Activated CD4-positive, alpha-beta memory T cell treated with anti-CD3 and anti-CD28 coated beads, Interleukin-2, amount 10 ng/mL, durations not matched to agents 7 days and 5 days (primary cell): Measurements from ENCODE around the gene SYT15. TPM values are rescaled to one million over a fixed set of nuclear protein-coding genes. Genes with fewer than 3 reads are reported as not detected.
"Not testable (repeated sequence)": the region's sequence is repeated elsewhere in the genome, so short reads cannot be mapped to it uniquely, and the experiment has no call there.

Experiments
- CTCF ChIA-PET: fragments of 350-600 bp; sonication (Branson Sonifier 250); formaldehyde crosslinking; loops from one replicate; lab custom pipeline; 2021; ENCODE audit warnings: antibody characterized with exemption, inconsistent platforms; lab: Charles Lee
- POLR2A ChIA-PET: fragments of 350-600 bp; sonication (Branson Sonifier 250); formaldehyde crosslinking; loops from one replicate; lab custom pipeline; 2021; ENCODE audit warnings: antibody characterized with exemption; lab: Charles Lee
- DNase-seq: peaks from one replicate; pipeline ENCODE4 v3.0.0-alpha.2; 2020
- H3K27ac Mint-ChIP-seq: one replicate; pipeline ENCODE4 v1.8.0; 2021; ENCODE audit warnings: mild to moderate bottlenecking, mixed read lengths
- H3K27me3 Mint-ChIP-seq: one replicate; pipeline ENCODE4 v1.8.0; 2021; ENCODE audit warnings: mixed read lengths
- H3K36me3 Mint-ChIP-seq: one replicate; pipeline ENCODE4 v1.8.0; 2021; ENCODE audit warnings: low read depth, mixed read lengths
- H3K4me1 Mint-ChIP-seq: one replicate; pipeline ENCODE4 v1.8.0; 2021; ENCODE audit warnings: mixed read lengths
- H3K4me3 Mint-ChIP-seq: one replicate; pipeline ENCODE4 v1.8.0; 2021; ENCODE audit warnings: mild to moderate bottlenecking, mixed read lengths
- H3K9me3 Mint-ChIP-seq: one replicate; pipeline ENCODE4 v1.8.0; 2021; ENCODE audit warnings: mixed read lengths
- total RNA-seq, 2 experiments: library from RNA; stranded (reverse); gene quantifications; one replicate each; pipeline ENCODE4 v1.2.3, GENCODE V29; 2021

The SYT15 gene
- under 1 TPM; 0.86 to 0.95 TPM for total RNA-seq

DNA sequence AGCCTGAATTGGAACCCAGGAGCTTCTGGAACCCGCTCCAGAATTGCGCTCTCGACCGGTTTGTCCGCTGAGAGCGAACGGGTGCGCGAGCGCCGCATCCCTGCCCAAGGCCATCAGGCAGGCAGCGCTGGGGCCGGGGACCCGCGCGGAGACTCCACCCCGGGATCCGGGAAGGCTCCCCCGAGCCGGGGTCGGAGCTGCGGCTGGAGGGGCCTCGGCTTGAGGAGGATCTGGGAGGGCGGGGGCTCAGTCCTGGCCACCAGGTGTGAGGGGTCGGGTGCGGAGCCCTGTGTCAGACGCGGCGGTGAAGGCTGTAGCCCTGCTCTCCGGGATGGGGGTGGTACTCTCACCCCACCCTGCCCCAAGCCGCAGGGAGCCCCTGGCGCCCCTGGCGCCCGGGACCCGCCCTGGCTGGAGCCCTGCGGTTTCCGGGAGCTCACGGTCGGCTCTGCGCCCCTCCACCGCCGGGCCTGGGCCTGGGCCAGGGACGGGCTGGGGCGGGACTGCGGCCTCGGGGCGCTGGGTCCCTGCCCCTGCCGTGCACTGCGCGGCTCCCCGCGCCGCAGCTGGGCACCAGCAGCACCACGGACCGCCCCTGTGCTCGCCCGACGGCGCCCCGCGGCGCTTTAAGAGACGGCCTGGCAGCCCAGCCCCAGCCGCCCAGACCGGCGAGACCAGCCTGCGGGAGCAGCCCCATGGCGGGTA lies at the start of gene SYT15:
Gene SYT15 (plus strand): TSS at position 655 of the 705 bp plus-strand sequence. CDS start 41 bp downstream, at position 696.
- DNase-seq, H3K27ac Mint-ChIP-seq, H3K4me1 Mint-ChIP-seq, H3K27me3 Mint-ChIP-seq, CTCF ChIA-PET, H3K9me3 Mint-ChIP-seq, H3K4me3 Mint-ChIP-seq, POLR2A ChIA-PET, H3K36me3 Mint-ChIP-seq: not testable (repeated sequence)

DNA sequence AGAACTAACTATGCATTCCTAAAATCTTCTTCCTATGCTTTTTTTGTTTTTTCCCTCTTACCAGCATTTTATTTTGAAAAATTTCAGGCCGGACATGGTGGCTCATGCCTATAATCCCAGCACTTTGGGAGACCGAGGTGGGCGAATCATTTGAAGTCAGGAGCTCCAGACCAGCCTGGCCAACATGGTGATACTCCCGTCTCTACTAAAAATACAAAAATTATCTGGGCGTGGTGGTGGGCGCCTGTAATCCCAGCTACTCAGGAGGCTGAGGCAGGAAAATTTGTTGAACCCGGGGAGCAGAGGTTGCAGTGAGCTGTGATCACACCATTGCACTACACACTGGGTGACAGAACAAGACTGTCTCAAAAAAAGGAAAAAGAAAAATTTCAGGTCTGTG lies 49.2 kb upstream of the SYT15 start:
- H3K4me1 Mint-ChIP-seq, POLR2A ChIA-PET: not testable (repeated sequence)
- CTCF ChIA-PET: interaction anchor here (1.3 kb wide), 1 partner anchor 9 kb away, joined by 3 read pairs; no protein-coding TSS in a partner anchor

DNA sequence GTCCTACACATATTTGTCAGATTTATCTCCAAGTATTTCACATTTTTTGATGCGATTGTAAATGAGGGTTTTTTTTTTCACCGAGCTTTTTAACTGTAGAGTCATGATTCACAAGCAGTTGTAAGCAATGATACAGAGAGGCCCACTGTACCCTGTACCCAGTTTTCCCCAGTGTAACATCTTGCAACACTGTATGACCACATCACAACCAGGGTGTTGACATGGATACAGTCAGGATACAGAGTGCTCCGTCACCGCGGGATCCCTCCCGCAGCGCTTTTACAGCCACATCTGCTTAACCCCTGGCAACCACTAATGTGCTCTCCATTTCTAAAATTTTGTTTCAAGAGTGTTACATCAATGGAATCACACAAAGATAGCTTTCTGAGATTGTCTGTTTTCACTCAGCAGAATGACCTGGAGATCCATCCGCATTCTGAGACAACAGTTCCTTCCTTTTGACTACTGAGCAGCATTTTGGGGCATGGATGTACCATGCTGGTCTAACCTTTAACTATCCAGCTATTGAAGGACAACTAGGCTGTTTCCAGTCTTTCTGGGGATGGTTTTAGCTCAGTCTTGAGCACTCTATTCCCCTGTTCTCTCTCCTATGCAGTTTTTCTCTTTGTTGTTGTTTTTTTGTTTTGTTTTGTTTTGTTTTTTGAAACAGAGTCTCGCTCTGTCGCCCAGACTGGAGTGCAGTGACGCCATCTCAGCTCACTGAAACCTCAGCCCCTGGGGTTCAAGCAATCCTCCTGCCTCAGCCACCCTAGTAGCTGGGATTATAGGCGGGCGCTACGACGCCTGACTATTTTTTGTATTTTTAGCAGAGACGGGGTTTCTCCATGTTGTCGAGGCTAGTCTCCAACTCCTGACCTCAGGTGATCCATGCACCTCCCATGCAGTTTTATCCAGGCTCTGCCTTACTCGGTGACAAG lies 48.4 kb upstream of the SYT15 start:
- ChIA-PET CTCF (interaction anchor here (0.6 to 1.4 kb wide), 3 partner anchors 8 to 14 kb away, joined by 3 to 5 read pairs (median 3); no protein-coding TSS in a partner anchor), POLR2A (no interaction called here)
- Mint-ChIP-seq H3K4me1 (no peaks in the 10 kb centered on the region), H3K27ac (no peak overlapping the region), H3K4me3 (no peak overlapping the region), H3K9me3 (no peaks in the 10 kb centered on the region), H3K36me3 (no peaks in the 10 kb centered on the region), H3K27me3 (peaks cover 2% of the 10 kb centered on the region)
- no peak for DNase-seq

More for the DNA sequence above, 49.2 kb upstream of the SYT15 start:
- H3K36me3 Mint-ChIP-seq, DNase-seq, H3K27ac Mint-ChIP-seq, H3K4me3 Mint-ChIP-seq, H3K9me3 Mint-ChIP-seq, H3K27me3 Mint-ChIP-seq: not testable (repeated sequence)

DNA sequence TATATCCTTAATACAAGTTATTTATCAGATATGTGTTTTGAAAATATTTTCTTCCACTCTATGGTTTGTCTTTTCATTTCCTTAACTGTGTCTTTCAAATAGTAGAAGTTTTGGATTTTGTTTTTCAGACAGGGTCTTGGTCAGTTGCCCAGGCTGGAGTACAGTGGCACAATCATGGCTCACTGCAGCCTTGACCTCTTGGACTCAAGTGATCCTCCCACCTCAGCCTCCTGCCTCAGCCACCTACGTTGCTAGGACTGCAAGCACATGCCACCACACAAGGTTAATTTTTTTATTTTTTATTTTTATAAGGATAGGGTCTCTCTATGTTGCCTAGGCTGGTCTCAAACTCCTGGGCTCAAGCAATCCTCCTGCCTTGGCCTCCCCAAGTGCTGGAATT lies 46.7 kb upstream of the SYT15 start:
- DNase-seq, H3K4me3 Mint-ChIP-seq, H3K9me3 Mint-ChIP-seq, H3K27me3 Mint-ChIP-seq, POLR2A ChIA-PET, H3K36me3 Mint-ChIP-seq, H3K27ac Mint-ChIP-seq, H3K4me1 Mint-ChIP-seq: not testable (repeated sequence)
- CTCF ChIA-PET: interaction anchor here (1.4 kb wide), 1 partner anchor 8 kb away, joined by 3 read pairs; no protein-coding TSS in a partner anchor

DNA sequence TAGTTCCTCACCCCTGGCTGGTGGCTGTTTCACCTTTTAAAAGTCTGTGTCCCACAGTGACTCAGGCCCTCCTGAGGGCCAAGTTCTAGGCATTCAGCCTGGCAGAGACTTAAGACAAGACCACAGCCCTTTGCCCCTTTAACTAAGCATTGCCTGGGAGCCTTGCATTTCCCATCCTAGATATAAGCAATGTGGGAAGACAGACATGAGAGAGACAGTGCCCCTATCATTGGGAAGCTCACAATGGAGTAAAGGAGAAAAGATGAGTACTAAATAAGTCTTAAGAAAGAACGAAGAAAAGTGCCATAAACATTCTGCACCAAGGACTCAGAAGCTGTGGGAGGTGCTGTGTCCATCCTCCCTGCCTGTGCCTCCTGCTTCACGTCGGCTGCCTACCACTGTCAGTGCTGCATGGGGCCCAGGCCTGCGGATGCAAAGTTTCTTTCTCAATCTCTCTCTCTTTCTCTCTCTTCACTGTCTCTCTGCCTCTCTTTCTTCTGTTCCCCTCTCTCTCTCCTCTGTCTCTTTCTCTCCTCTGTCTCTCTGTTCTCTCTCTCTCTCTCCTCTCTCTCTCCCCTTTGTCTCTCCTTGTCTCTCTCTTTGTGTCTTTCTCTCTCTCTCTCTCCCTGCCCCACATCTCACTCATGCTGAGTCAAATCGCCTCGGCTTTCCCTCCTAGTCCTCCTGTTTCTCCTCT lies 44.0 kb upstream of the SYT15 start:
- no peaks in the 10 kb centered on the region for H3K4me1 Mint-ChIP-seq
- peaks cover 18% of the 10 kb centered on the region for H3K27me3 Mint-ChIP-seq
- H3K27ac Mint-ChIP-seq: no peak overlapping the region
- H3K9me3 Mint-ChIP-seq: no peaks in the 10 kb centered on the region
- no peak overlapping the region for H3K4me3 Mint-ChIP-seq
- no peak for DNase-seq
- CTCF ChIA-PET: no interaction called here
- POLR2A ChIA-PET: no interaction called here
- no peaks in the 10 kb centered on the region for H3K36me3 Mint-ChIP-seq

DNA sequence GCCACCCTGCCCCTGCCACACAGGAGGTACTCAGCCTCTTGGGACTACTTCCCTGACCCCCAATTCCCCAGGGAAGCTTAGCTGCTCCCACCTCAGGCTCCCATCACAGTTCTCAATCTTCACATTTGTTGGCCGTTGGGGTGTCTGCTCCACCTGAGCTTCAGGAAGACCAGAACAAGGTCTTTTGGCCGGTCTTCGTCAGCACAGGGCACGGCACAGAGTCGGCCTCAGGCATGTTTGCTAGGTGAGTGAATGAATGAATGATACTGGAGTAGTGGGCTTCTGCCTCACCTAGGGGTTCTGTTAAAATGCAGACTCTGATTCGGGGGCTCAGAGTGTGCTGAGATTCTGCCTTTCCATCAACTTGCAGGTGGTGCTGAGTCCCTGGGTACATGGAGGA lies 42.8 kb upstream of the SYT15 start:
- H3K27me3 Mint-ChIP-seq: peaks cover 28% of the 10 kb centered on the region
- POLR2A ChIA-PET: no interaction called here
- CTCF ChIA-PET: no interaction called here
- H3K4me3 Mint-ChIP-seq: no peak overlapping the region
- peaks cover 1% of the 10 kb centered on the region for H3K4me1 Mint-ChIP-seq
- H3K36me3 Mint-ChIP-seq: no peaks in the 10 kb centered on the region
- H3K9me3 Mint-ChIP-seq: no peaks in the 10 kb centered on the region
- no peak for DNase-seq
- no peak overlapping the region for H3K27ac Mint-ChIP-seq

DNA sequence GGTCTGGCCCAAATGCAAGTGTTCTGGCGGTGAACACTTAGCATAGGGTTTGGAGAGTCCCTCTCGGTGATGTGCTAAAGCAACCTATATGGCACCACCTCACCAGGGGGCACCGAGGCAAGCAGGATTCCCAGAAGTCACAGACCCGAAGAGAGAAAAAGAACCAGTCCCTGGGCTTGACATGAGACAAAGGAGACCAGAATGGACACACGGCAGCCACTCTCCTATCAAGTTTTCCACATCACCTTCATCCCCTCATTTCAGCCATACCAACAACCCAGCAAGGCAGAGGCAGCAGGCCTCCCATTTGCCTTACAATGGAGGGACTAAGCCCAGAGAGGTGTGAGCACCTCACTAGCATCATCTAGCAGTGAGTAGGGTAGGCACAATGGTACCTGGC lies 42.1 kb upstream of the SYT15 start:
- peaks cover 1% of the 10 kb centered on the region for H3K4me1 Mint-ChIP-seq
- no peak overlapping the region for H3K4me3 Mint-ChIP-seq
- H3K27ac Mint-ChIP-seq: no peak overlapping the region
- no peaks in the 10 kb centered on the region for H3K9me3 Mint-ChIP-seq
- no peaks in the 10 kb centered on the region for H3K36me3 Mint-ChIP-seq
- POLR2A ChIA-PET: no interaction called here
- CTCF ChIA-PET: no interaction called here
- peaks cover 27% of the 10 kb centered on the region for H3K27me3 Mint-ChIP-seq
- DNase-seq: no peak

DNA sequence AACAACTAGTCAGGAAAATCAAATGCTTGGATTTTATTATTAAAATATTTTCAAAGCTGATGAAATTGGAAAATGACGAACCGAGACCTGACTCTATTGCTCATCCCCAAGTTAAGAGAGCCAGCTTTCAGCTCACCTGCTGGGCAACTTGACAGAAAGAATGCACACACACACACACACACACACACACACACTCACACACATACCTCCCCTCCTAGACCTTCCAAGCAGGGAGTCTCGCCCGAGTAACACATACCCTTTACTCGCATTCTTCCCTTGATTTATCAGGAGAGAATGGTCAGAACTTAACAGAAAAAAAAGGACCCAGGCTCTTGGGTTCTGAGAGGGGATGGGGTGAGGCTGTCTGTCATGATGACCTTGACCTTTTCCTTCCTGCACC lies 41.6 kb upstream of the SYT15 start:
- Mint-ChIP-seq H3K4me1 (peaks cover 1% of the 10 kb centered on the region), H3K27ac (no peak overlapping the region), H3K36me3 (no peaks in the 10 kb centered on the region), H3K4me3 (no peak overlapping the region), H3K9me3 (no peaks in the 10 kb centered on the region), H3K27me3 (peaks cover 31% of the 10 kb centered on the region)
- DNase-seq: no peak
- CTCF ChIA-PET: no interaction called here
- POLR2A ChIA-PET: no interaction called here

DNA sequence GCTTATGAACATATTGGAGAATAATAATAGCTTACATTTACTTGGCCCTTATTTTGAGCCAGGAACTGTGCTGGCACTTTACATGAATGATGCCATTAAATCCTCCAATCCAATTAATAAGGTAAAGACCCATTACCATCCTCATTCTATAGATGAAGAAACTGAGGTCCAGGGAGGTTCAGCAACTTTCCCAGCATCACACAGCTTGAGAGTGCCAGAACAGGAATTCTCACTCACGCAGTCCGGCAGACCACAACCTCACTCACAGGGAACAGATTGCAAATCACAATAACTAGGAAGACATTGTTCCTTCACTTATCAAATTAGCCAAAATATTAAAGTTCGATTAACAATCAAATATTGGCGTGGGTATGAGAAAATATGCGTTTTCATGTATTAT lies 40.8 kb upstream of the SYT15 start:
- Mint-ChIP-seq H3K27me3 (peaks cover 40% of the 10 kb centered on the region), H3K9me3 (no peaks in the 10 kb centered on the region), H3K36me3 (no peaks in the 10 kb centered on the region), H3K4me1 (peaks cover 1% of the 10 kb centered on the region), H3K4me3 (no peak overlapping the region), H3K27ac (no peak overlapping the region)
- DNase-seq: no peak
- POLR2A ChIA-PET: no interaction called here
- CTCF ChIA-PET: interaction anchor here (1.3 kb wide), 1 partner anchor 8 kb away, joined by 3 read pairs; no protein-coding TSS in a partner anchor

DNA sequence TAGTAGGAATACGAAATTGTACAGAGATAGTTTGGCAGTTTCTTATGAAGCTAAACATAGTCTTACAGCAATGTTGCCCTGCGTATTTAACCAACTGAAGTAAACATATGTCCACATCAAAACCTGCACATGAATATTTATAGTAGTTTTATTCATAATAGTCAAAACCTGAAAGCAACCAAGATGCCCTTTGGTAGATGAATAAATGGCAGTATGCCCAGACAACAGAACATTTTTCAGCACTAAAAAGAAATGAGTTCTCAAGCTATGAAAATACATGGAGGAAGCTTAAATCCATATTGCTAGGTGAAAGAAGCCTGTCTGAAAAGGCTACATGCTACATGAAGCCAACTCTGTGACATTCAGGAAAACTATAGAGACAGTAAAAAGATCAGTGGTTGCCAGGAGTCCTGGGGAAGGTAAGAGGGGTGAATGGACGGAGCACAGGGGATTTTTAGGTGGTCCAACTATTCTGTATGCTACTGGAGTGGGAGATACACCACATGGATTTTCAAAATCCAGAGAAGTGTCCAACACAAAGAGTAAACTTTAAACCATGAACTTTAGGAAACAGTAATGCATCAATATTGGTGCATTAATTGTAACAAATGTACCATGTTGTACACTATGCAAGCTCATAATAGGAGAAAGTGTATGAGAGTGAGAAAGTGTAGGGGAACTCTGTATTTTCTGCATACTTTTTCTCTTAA lies 40.1 kb upstream of the SYT15 start:
- H3K4me1 Mint-ChIP-seq: peaks cover 1% of the 10 kb centered on the region
- DNase-seq: no peak
- H3K36me3 Mint-ChIP-seq: no peaks in the 10 kb centered on the region
- H3K27me3 Mint-ChIP-seq: peaks cover 43% of the 10 kb centered on the region
- ChIA-PET POLR2A (no interaction called here), CTCF (interaction anchor here (1.3 kb wide), 1 partner anchor 9 kb away, joined by 3 read pairs; no protein-coding TSS in a partner anchor)
- H3K27ac Mint-ChIP-seq: no peak overlapping the region
- no peaks in the 10 kb centered on the region for H3K9me3 Mint-ChIP-seq
- no peak overlapping the region for H3K4me3 Mint-ChIP-seq

DNA sequence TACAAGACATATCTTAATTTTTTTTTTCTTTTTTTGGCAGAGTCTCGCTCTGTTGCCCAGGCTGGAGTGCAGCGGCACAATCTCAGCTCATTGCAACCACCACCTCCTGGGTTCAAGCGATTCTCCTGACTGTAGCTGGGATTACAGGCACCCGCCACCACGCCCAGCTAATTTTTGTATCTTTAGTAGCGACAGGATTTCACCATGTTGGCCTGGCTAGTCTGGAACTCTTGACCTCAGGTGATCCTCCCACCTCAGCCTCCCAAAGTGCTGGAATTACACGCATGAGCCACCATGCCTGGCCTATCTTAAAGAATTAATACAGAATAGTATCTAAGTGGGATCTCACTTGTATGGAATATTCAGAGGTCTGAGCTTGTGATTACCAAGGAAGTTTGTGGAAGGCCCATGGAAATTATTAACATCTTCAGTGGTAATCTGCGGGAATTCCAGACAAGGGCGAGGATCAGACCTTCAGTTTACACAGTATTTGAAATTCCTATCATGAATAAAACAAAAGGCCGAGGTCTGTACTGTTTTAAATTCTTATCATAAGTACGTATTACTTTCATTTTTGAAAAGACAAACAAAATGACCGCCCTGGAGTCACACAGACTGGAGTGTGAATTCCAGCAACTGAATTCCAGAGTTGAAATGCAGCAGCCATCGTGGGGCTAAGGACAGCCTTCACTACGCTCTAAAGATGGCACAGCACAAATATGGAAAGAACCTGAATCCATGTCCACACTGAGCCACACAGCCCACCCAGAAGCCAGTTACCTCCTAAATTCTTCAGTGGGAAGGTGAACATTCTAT lies 39.1 kb upstream of the SYT15 start:
- Mint-ChIP-seq H3K27ac (no peak overlapping the region), H3K4me3 (no peak overlapping the region), H3K9me3 (no peaks in the 10 kb centered on the region), H3K36me3 (no peaks in the 10 kb centered on the region), H3K4me1 (peaks cover 1% of the 10 kb centered on the region), H3K27me3 (peaks cover 43% of the 10 kb centered on the region)
- DNase-seq: no peak
- ChIA-PET POLR2A (no interaction called here), CTCF (interaction anchor here (0.8 kb wide), 1 partner anchor 8 kb away, joined by 3 read pairs; no protein-coding TSS in a partner anchor)
